Osteocyte (in vitro differentiated cells): Measurements from ENCODE around the gene HLA-DMA. TPM values are rescaled to one million over a fixed set of nuclear protein-coding genes. Genes with fewer than 3 reads are reported as not detected.

Experiments used
- DNase-seq: peaks from one replicate; pipeline ENCODE4 v3.0.0; 2021; ENCODE audit warnings: mixed read lengths; ENCODE audit not compliant: unreplicated experiment; ENCODE audit errors: extremely low spot score
- H3K27ac Mint-ChIP-seq: one replicate; pipeline ENCODE4 v1.8.0; 2021; ENCODE audit warnings: mild to moderate bottlenecking, mixed read lengths; ENCODE audit not compliant: unreplicated experiment
- H3K27me3 Mint-ChIP-seq: one replicate; pipeline ENCODE4 v1.8.0; 2021; ENCODE audit warnings: mixed read lengths; ENCODE audit not compliant: unreplicated experiment
- H3K36me3 Mint-ChIP-seq: one replicate; pipeline ENCODE4 v1.8.0; 2021; ENCODE audit warnings: mixed read lengths; ENCODE audit not compliant: unreplicated experiment
- H3K4me1 Mint-ChIP-seq: one replicate; pipeline ENCODE4 v1.8.0; 2021; ENCODE audit warnings: mixed read lengths; ENCODE audit not compliant: unreplicated experiment
- H3K4me3 Mint-ChIP-seq: one replicate; pipeline ENCODE4 v1.8.0; 2021; ENCODE audit warnings: mild to moderate bottlenecking, moderate library complexity, mixed read lengths; ENCODE audit not compliant: unreplicated experiment
- H3K9me3 Mint-ChIP-seq: one replicate; pipeline ENCODE4 v1.8.0; 2021; ENCODE audit warnings: mixed read lengths; ENCODE audit not compliant: unreplicated experiment
- CTCF ChIP-seq: fragments of 200-600 bp; sonication (generic); IDR thresholded peaks from 2 replicates; pipeline ENCODE4 v1.5.0; 2021; ENCODE audit warnings: antibody characterized with exemption, mild to moderate bottlenecking, moderate library complexity
- total RNA-seq: library from RNA; stranded (reverse); gene quantifications from 2 replicates; pipeline ENCODE4 v1.2.1, GENCODE V29; 2021

The HLA-DMA gene
- total RNA-seq, 1 donor from 2014 or later, result 3.0 TPM

- Mint-ChIP-seq H3K27ac (no peak overlapping the region), H3K4me3 (no peak overlapping the region), H3K9me3 (no peaks in the 10 kb centered on the region), H3K4me1 (no peaks in the 10 kb centered on the region), H3K36me3 (no peaks in the 10 kb centered on the region), H3K27me3 (peaks cover 68% of the 10 kb centered on the region)
- no peak for DNase-seq
- no peak for TF ChIP-seq CTCF
These were observed 32.2 kb downstream of the HLA-DMA start for GRCh38 chr6:32920715-32921114.

- H3K9me3 Mint-ChIP-seq, result no peaks in the 10 kb centered on the region
- peaks cover 43% of the 10 kb centered on the region for H3K27me3 Mint-ChIP-seq
- H3K4me3 Mint-ChIP-seq, result no peak overlapping the region
- no peak for TF ChIP-seq CTCF
- H3K36me3 Mint-ChIP-seq, result no peaks in the 10 kb centered on the region
- no peaks in the 10 kb centered on the region for H3K4me1 Mint-ChIP-seq
- no peak overlapping the region for H3K27ac Mint-ChIP-seq
- no peak for DNase-seq
These were observed 39.9 kb downstream of the HLA-DMA start for GRCh38 chr6:32912951-32913350.

GRCh38 chr6:32908897-32909296 lies 44.0 kb downstream of the HLA-DMA start:
- TF ChIP-seq CTCF, result no peak
- Mint-ChIP-seq H3K36me3 (no peaks in the 10 kb centered on the region), H3K4me3 (no peak overlapping the region), H3K9me3 (no peaks in the 10 kb centered on the region), H3K27me3 (peaks cover 10% of the 10 kb centered on the region), H3K27ac (no peak overlapping the region), H3K4me1 (no peaks in the 10 kb centered on the region)
- no peak for DNase-seq

GRCh38 chr6:32906539-32906938 lies 46.4 kb downstream of the HLA-DMA start:
- Mint-ChIP-seq H3K9me3 (no peaks in the 10 kb centered on the region), H3K4me3 (no peak overlapping the region), H3K36me3 (peaks cover 4% of the 10 kb centered on the region), H3K27me3 (no peaks in the 10 kb centered on the region), H3K4me1 (no peaks in the 10 kb centered on the region), H3K27ac (no peak overlapping the region)
- no peak for TF ChIP-seq CTCF
- no peak for DNase-seq

- peaks cover 11% of the 10 kb centered on the region for H3K36me3 Mint-ChIP-seq
- no peak overlapping the region for H3K27ac Mint-ChIP-seq
- H3K9me3 Mint-ChIP-seq, result no peaks in the 10 kb centered on the region
- no peak for TF ChIP-seq CTCF
- no peaks in the 10 kb centered on the region for H3K4me1 Mint-ChIP-seq
- DNase-seq, result no peak
- no peak overlapping the region for H3K4me3 Mint-ChIP-seq
- H3K27me3 Mint-ChIP-seq, result no peaks in the 10 kb centered on the region
These were observed 47.8 kb downstream of the HLA-DMA start for GRCh38 chr6:32905078-32905477.
